ENCODE data around the gene STK16. TPM values are rescaled to one million over a fixed set of nuclear protein-coding genes. Genes with fewer than 3 reads are reported as not detected.

Gene STK16
- total and polyA plus RNA-seq, 2 of the 4 experiments (the other 2 are of a cell fraction) = 44.4 to 50.1 TPM

DNA sequence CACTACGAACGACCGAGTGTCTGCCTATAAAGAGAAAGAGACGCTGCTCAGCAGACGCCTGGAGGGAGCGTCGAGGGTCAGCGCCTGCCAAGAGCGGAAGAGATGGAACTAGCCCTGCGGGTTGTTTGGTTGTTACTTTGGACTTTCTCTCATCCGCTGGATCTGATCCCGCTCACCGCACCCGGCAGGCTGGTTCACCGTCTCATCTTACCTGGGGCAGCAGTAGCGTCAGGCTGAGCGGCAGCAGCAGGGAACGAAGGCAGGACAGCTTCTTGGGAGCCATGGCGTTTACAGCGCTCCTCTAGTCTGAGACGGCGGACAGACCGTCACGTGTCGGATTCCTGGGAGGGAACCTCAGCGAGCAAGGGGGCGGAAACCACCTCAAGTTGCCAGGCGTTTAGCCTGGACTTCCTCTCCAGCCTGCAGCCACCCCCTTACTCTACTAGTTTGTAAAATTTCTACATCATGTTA lies 2.0 kb upstream of the STK16 start:
- Histone ChIP-seq H3K9me3 (ENCODE audit: control insufficient read depth, insufficient read depth, low read length) (no peaks in the 10 kb centered on the region), H2AFZ (replicated peaks; ENCODE audit: low read length, poor library complexity) (peak overlapping the region; percentile 75), H3K27me3 (ENCODE audit: control insufficient read depth, insufficient read depth, low read length) (no peaks in the 10 kb centered on the region), H3K9me1 (ENCODE audit: insufficient read depth, low read length) (peaks cover 26% of the 10 kb centered on the region), H4K8ac (ENCODE audit: low read depth in 2 of 2, low read length in 2 of 2) (peak overlapping the region in 1 of 2 experiments; percentile 57; a peak in 2 of 4 replicates), H4K5ac (ENCODE audit: low read depth, low read length) (no peak overlapping the region), H3K4ac (ENCODE audit: low read depth, low read length) (no peak overlapping the region), H2BK5ac (ENCODE audit: low read depth, low read length, poor library complexity, severe bottlenecking) (no peak overlapping the region), H3K4me2 (ENCODE audit: low read depth, low read length) (no peak overlapping the region), H2AK5ac (ENCODE audit: low read depth, low read length) (no peak overlapping the region), H3K4me3 (ENCODE audit: insufficient read depth, low read depth, low read length) (no peak overlapping the region), H3K18ac (ENCODE audit: low read depth, low read length) (no peak overlapping the region), H3K14ac (replicated peaks; ENCODE audit: low read depth, low read length) (no peak overlapping the region), H2BK120ac (ENCODE audit: low read depth, low read length) (no peak overlapping the region), H3K79me1 (ENCODE audit: low read depth in 1 of 2, low read length in 2 of 2) (peaks cover 23 to 40% of the 10 kb centered on the region in 2 experiments), H3K27ac (ENCODE audit: insufficient read depth, low read length) (no peak overlapping the region), H3K56ac (ENCODE audit: extremely low read depth, insufficient read depth, low read length) (no peak overlapping the region), H4K20me1 (ENCODE audit: insufficient read depth, low read length) (no peaks in the 10 kb centered on the region), H2BK20ac (ENCODE audit: low read depth, low read length) (no peak overlapping the region), H4K91ac (ENCODE audit: insufficient read depth, low read depth, low read length) (no peak overlapping the region), H2BK15ac (ENCODE audit: low read depth, low read length) (no peak overlapping the region), H3K23ac (ENCODE audit: low read depth, low read length) (no peak overlapping the region), H2AK9ac (replicated peaks; ENCODE audit: low read depth, low read length, poor library complexity) (peak overlapping the region; percentile 50), H3K36me3 (ENCODE audit: control insufficient read depth, insufficient read depth, low read length) (peaks cover 15% of the 10 kb centered on the region; the same call in 1 of the 2 replicates), H3K9ac (ENCODE audit: low read depth, low read length) (no peak overlapping the region), H3K4me1 (ENCODE audit: control insufficient read depth, insufficient read depth, low read length) (peaks cover 7% of the 10 kb centered on the region)
- DNase-seq (no peak), ATAC-seq (ENCODE audit: low read depth) (no peak)
- in situ Hi-C loops (cut with MboI; ENCODE audit: low sequenced_read_pairs) = no loop called here
- no TSS peak for BruUV-seq (replicated peaks)
- dilution Hi-C loops (cut with HindIII; ENCODE audit: low sequenced_read_pairs, unreplicated experiment) = no loop called here
- intact Hi-C loops (cut with micrococcal nuclease) = no loop called here
- WGBS, 2 experiments (ENCODE audit: extremely low coverage in 2 of 2, insufficient read length in 1 of 2) = 47% methylated on average over 24 of the region's 28 CpGs; no CpG with 5 or more reads in 1 of the 2 experiments
- CTCF ChIA-PET = interaction anchor here (3.0 kb wide), 1 partner anchor 52 kb away, joined by 14 read pairs; no protein-coding TSS in a partner anchor
- POLR2A ChIA-PET (ENCODE audit: unreplicated experiment) = no interaction called here
- TF ChIP-seq, protein P1, sequence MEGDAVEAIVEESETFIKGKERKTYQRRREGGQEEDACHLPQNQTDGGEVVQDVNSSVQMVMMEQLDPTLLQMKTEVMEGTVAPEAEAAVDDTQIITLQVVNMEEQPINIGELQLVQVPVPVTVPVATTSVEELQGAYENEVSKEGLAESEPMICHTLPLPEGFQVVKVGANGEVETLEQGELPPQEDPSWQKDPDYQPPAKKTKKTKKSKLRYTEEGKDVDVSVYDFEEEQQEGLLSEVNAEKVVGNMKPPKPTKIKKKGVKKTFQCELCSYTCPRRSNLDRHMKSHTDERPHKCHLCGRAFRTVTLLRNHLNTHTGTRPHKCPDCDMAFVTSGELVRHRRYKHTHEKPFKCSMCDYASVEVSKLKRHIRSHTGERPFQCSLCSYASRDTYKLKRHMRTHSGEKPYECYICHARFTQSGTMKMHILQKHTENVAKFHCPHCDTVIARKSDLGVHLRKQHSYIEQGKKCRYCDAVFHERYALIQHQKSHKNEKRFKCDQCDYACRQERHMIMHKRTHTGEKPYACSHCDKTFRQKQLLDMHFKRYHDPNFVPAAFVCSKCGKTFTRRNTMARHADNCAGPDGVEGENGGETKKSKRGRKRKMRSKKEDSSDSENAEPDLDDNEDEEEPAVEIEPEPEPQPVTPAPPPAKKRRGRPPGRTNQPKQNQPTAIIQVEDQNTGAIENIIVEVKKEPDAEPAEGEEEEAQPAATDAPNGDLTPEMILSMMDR (conservative IDR thresholded peaks at IDR 0.05; ENCODE audit: low read depth, low read length) = no peak
- TF ChIP-seq, protein P2, sequence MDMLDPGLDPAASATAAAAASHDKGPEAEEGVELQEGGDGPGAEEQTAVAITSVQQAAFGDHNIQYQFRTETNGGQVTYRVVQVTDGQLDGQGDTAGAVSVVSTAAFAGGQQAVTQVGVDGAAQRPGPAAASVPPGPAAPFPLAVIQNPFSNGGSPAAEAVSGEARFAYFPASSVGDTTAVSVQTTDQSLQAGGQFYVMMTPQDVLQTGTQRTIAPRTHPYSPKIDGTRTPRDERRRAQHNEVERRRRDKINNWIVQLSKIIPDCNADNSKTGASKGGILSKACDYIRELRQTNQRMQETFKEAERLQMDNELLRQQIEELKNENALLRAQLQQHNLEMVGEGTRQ (IDR thresholded peaks at IDR 0.05; ENCODE audit: low read depth, low read length) = peak; percentile 56; the same call in 1 of the 2 replicates

Measured in IMR-90 (cell line).